HEK293 (cell line): ENCODE data around the gene MLH1.

Experiments used
- AEBP2 ChIP-seq: fragments of 450-650 bp; formaldehyde crosslinking; IDR thresholded peaks from 2 replicates; pipeline ENCODE4 v1.5.1; 2016; ENCODE audit warnings: missing biosample characterization, missing genetic modification characterization, borderline replicate concordance
- CTCF ChIP-seq: fragments of 450-650 bp; formaldehyde crosslinking; IDR thresholded peaks from 2 replicates; pipeline ENCODE4 v1.5.1; 2016; ENCODE audit warnings: missing biosample characterization, missing genetic modification characterization
- GLI2 ChIP-seq: fragments of 450-650 bp; formaldehyde crosslinking; IDR thresholded peaks from 2 replicates; pipeline ENCODE4; 2017; ENCODE audit warnings: missing biosample characterization, missing genetic modification characterization, low read depth, borderline replicate concordance
- HOXC10 ChIP-seq: sonication (generic); formaldehyde crosslinking; IDR thresholded peaks from 2 replicates; pipeline ENCODE4 v1.8.1; 2023; ENCODE audit warnings: mild to moderate bottlenecking, missing genetic modification reagents
- KLF9 ChIP-seq: fragments of 450-650 bp; formaldehyde crosslinking; IDR thresholded peaks from 2 replicates; pipeline ENCODE4 v1.5.1; 2016; ENCODE audit warnings: missing biosample characterization, missing genetic modification characterization, low read depth
- OVOL3 ChIP-seq: fragments of 450-650 bp; formaldehyde crosslinking; IDR thresholded peaks from 2 replicates; pipeline ENCODE4 v1.5.1; 2016; ENCODE audit warnings: missing biosample characterization, missing genetic modification characterization
- PRDM2 ChIP-seq: fragments of 450-650 bp; formaldehyde crosslinking; IDR thresholded peaks from 2 replicates; pipeline ENCODE4 v1.5.1; 2016; ENCODE audit warnings: missing biosample characterization, missing genetic modification characterization, borderline replicate concordance
- REST ChIP-seq: fragments of 450-650 bp; formaldehyde crosslinking; IDR thresholded peaks from 2 replicates; pipeline ENCODE4 v1.5.1; 2016; ENCODE audit warnings: missing biosample characterization, missing genetic modification characterization
- SP7 ChIP-seq: fragments of 450-650 bp; formaldehyde crosslinking; IDR thresholded peaks from 2 replicates; pipeline ENCODE4 v1.5.1; 2016; ENCODE audit warnings: missing biosample characterization, missing genetic modification characterization
- ZIC2 ChIP-seq: fragments of 450-650 bp; formaldehyde crosslinking; IDR thresholded peaks from 2 replicates; pipeline ENCODE4 v1.5.1; 2016; ENCODE audit warnings: missing biosample characterization, missing genetic modification characterization
- ZNF121 ChIP-seq: fragments of 450-650 bp; formaldehyde crosslinking; IDR thresholded peaks from 2 replicates; pipeline ENCODE4 v1.5.1; 2016; ENCODE audit warnings: missing biosample characterization, missing genetic modification characterization
- ZNF16 ChIP-seq: fragments of 450-650 bp; formaldehyde crosslinking; IDR thresholded peaks from 2 replicates; pipeline ENCODE4 v1.5.1; 2016; ENCODE audit warnings: low read depth, missing biosample characterization, missing genetic modification characterization
- ZNF23 ChIP-seq: fragments of 450-650 bp; formaldehyde crosslinking; IDR thresholded peaks from 2 replicates; pipeline ENCODE4 v1.5.1; 2016; ENCODE audit warnings: missing biosample characterization, missing genetic modification characterization, borderline replicate concordance
- ZNF239 ChIP-seq: fragments of 450-650 bp; formaldehyde crosslinking; IDR thresholded peaks from 2 replicates; pipeline ENCODE4 v1.5.1; 2016; ENCODE audit warnings: missing biosample characterization, missing genetic modification characterization
- ZNF24 ChIP-seq: fragments of 450-650 bp; formaldehyde crosslinking; IDR thresholded peaks from 2 replicates; pipeline ENCODE4 v1.5.1; 2016; ENCODE audit warnings: missing biosample characterization, missing genetic modification characterization
- ZNF274 ChIP-seq, 2 experiments: fragments of 200-500 bp in 1 of 2; fragments of 450-650 bp in 1 of 2; sonication (Bioruptor generic) in 1 of 2; formaldehyde crosslinking in 1 of 2; IDR thresholded peaks; 2 replicates each; pipeline versions ENCODE4 v1.5.1 to v1.6.1; 2014 to 2016; ENCODE audit warnings: borderline replicate concordance in 1 of 2, inconsistent platforms in 1 of 2, low read length in 1 of 2, missing biosample characterization in 1 of 2, missing genetic modification characterization in 1 of 2
- ZNF302 ChIP-seq: fragments of 450-650 bp; formaldehyde crosslinking; IDR thresholded peaks from 2 replicates; pipeline ENCODE4 v1.5.1; 2016; ENCODE audit warnings: missing biosample characterization, missing genetic modification characterization, low read depth
- ZNF37A ChIP-seq: fragments of 450-650 bp; IDR thresholded peaks from 2 replicates; pipeline ENCODE4 v1.5.1; 2018; ENCODE audit warnings: missing biosample characterization, missing genetic modification characterization
- ZNF394 ChIP-seq: fragments of 450-650 bp; formaldehyde crosslinking; IDR thresholded peaks from 2 replicates; pipeline ENCODE4 v1.5.1; 2016; ENCODE audit warnings: missing biosample characterization, missing genetic modification characterization, mild to moderate bottlenecking, moderate library complexity, borderline replicate concordance
- ZNF510 ChIP-seq: fragments of 450-650 bp; formaldehyde crosslinking; IDR thresholded peaks from 2 replicates; pipeline ENCODE4 v1.5.1; 2018; ENCODE audit warnings: mild to moderate bottlenecking, missing genetic modification characterization, missing biosample characterization; ENCODE audit not compliant: insufficient replicate concordance
- ZNF561 ChIP-seq: fragments of 450-650 bp; IDR thresholded peaks from 2 replicates; pipeline ENCODE4 v1.5.1; 2018; ENCODE audit warnings: missing biosample characterization, missing genetic modification characterization, borderline replicate concordance
- ZNF571 ChIP-seq: fragments of 450-650 bp; formaldehyde crosslinking; IDR thresholded peaks from 2 replicates; pipeline ENCODE4 v1.5.0; 2017; ENCODE audit warnings: missing biosample characterization, missing genetic modification characterization
- ZNF600 ChIP-seq: fragments of 450-650 bp; formaldehyde crosslinking; IDR thresholded peaks from 2 replicates; pipeline ENCODE4 v1.5.1; 2016; ENCODE audit warnings: missing biosample characterization, missing genetic modification characterization
- ZNF621 ChIP-seq: fragments of 450-650 bp; formaldehyde crosslinking; IDR thresholded peaks from 2 replicates; pipeline ENCODE4 v1.5.1; 2017; ENCODE audit warnings: missing biosample characterization, missing genetic modification characterization
- ZNF629 ChIP-seq: fragments of 450-650 bp; formaldehyde crosslinking; IDR thresholded peaks from 2 replicates; pipeline ENCODE4 v1.5.1; 2017; ENCODE audit warnings: missing biosample characterization, missing genetic modification characterization
- ZNF76 ChIP-seq: fragments of 450-650 bp; formaldehyde crosslinking; IDR thresholded peaks from 2 replicates; pipeline ENCODE4; 2016; ENCODE audit warnings: low read depth, missing biosample characterization, missing genetic modification characterization, borderline replicate concordance

MLH1 gene

GRCh38 chr3:36993326-36994283 is at the start of gene MLH1 (continued):
- no peak for TF ChIP-seq AEBP2 (tag by site-specific recombination)
- no peak for TF ChIP-seq PRDM2 (tag by site-specific recombination)
- no peak for TF ChIP-seq REST (tag by site-specific recombination)
- no peak for TF ChIP-seq GLI2 (tag by site-specific recombination)
- no peak for TF ChIP-seq ZNF239 (tag by site-specific recombination)
- no peak for TF ChIP-seq CTCF (tag by site-specific recombination)
- TF ChIP-seq ZNF274 (IDR thresholded peaks at IDR 0.05; ENCODE audit: low read length), result no peak
- TF ChIP-seq ZNF274 (tag by site-specific recombination; IDR thresholded peaks at IDR 0.05; ENCODE audit: borderline replicate concordance), result no peak
- no peak; the same call in 1 of the 2 replicates for TF ChIP-seq ZNF24 (tag by site-specific recombination)
- no peak for TF ChIP-seq ZNF621 (tag by site-specific recombination)
- TF ChIP-seq ZNF571, result no peak
- TF ChIP-seq ZNF394 (tag by site-specific recombination), result peak; percentile 36; the same call in 1 of the 2 replicates
- TF ChIP-seq ZNF37A (tag by site-specific recombination), result no peak
- no peak for TF ChIP-seq ZNF23 (tag by site-specific recombination)
- TF ChIP-seq OVOL3, result 0 out of 2 replicates have a peak, but pooled peaks have one; percentile 47
- TF ChIP-seq ZNF121 (tag by site-specific recombination), result no peak
- TF ChIP-seq HOXC10 (CRISPR knock-in tag), result no peak
- no peak for TF ChIP-seq ZNF16 (tag by site-specific recombination)
- no peak for TF ChIP-seq ZNF302
- TF ChIP-seq ZNF561 (tag by site-specific recombination), result peak; percentile 84
- TF ChIP-seq SP7, result peak; percentile 38
- peak; percentile 96 for TF ChIP-seq ZNF629 (tag by site-specific recombination)
- TF ChIP-seq ZIC2 (tag by site-specific recombination), result no peak
- TF ChIP-seq ZNF76, result peak; percentile 53; the same call in 1 of the 2 replicates
- TF ChIP-seq KLF9 (tag by site-specific recombination), result peak; percentile 92
- no peak for TF ChIP-seq ZNF510
- TF ChIP-seq ZNF600 (tag by site-specific recombination), result 0 out of 2 replicates have a peak, but pooled peaks have one; percentile 37
